GM18858 (cell line): ENCODE measurements around the gene RSPH10B2.
"Not testable (repeated sequence)": the region's sequence is repeated elsewhere in the genome, so short reads cannot be mapped to it uniquely, and the experiment has no call there.

ENCODE experiments used
- ATAC-seq: cut with Tn5 transposase; IDR thresholded peaks from one replicate; pipeline ENCODE4 v1.9.1; 2021; ENCODE audit not compliant: unreplicated experiment

The RSPH10B2 gene

DNA sequence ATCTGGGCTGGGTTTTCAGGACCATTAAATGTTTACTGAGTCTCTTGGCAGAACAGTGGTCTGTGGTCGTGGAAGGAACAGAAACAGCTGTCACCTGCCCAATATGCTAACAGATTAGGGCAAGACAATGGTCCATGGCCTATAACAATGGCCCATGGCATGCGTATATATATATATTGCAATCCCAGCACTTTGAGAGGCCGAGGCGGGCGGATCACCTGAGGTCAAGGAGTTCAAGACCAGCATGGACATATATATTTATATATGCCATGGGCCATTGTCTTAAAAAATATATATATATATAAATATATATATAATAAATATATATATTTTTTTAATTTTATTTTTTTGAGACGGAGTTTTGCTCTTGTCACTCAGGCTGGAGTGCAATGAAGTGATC, 27.7 kb downstream of the RSPH10B2 start:
- ATAC-seq = not testable (repeated sequence)

DNA sequence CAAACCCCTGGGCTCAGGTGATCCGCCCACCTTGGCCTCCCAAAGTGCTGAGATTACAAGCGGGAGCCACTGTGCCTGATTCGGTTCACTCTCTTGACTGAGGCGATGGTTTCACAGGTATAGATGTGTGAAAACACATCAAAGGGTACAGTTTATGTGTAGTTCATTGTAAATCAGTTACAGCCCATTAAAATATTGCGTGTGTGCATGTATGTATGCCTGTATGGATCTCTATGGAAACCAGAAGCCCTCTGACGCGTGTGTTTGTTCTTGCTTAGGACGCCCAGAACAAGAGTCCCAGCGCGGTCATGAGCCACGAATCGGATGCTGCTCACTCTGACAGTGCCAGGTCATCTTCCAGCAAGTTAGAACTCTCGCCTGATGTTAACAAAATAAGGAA, 35.5 kb downstream of the RSPH10B2 start:
- not testable (repeated sequence) for ATAC-seq

DNA sequence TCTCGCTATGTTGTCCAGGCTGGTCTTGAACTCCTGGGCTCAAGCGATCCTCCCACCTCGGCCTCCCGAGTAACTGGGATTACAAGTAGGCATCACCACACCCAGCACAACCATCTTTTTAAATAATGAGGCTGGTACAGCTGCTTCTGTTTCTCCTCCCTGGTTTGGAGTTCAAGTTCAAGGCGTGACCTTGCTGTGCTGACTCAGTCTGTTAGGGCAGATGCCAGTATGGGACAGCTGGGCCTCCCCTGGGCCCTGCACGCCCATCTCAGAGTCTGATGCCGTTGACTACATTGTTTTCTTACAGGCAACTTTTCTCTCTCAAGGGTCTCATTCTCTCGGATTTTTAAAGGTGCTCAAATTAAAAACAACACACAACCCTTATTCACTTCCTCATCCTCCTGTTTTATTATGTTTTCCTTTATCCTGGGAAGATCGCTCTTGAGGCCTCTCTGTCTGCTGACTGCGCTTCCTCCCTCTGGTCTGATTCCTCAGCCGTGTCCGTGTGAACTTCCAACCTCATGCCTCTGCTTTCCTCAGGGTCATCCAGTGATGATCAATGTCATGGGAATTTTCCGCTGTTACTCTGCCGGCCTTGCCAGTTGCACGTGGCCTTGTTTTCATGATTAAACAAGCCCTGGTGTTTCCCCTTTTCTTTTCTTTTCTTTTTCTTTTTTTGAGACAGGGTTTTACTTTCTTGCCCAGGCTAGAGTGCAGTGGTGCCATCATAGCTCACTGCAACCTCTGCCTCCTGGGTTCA, 38.4 kb downstream of the RSPH10B2 start:
- ATAC-seq = not testable (repeated sequence)

DNA sequence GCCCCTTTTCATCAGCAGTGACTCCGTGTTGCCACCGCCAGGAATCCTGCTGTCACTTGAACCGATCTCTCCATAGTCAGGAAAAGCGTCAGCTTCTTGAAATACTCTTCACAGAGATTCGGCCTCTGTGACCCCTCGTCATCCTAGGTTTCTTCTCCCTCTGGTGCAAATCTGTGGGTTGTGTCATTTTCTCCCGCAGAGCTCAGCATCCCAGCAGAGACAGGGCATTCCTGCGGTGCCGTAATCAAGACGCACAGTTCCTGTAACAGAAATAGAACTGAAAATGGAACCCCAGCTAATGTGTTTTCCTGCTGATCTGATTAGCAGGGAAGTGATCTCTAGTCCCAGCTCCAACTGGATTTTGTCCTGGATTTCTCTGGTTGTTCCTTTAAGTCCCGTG, 40.4 kb downstream of the RSPH10B2 start:
- ATAC-seq = not testable (repeated sequence)

DNA sequence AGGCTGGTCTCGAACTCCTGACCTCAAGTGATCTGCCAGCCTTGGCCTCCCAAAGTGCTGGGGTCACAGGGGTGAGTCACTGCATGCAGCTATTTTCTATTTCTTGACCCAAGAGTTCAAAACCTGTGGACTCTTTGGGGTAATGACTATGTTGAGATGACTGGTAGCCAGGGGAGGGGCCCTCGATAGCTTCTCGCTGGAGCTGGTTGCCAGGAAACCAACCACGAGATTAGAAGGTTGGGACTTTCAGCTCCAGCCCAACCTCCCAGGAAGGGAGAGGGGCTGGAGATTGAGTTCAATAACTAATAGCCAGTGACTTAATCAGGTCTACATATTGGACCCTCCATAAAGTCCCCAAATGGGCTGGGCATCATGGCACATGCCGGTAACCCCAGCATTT, 43.3 kb downstream of the RSPH10B2 start:
- not testable (repeated sequence) for ATAC-seq

DNA sequence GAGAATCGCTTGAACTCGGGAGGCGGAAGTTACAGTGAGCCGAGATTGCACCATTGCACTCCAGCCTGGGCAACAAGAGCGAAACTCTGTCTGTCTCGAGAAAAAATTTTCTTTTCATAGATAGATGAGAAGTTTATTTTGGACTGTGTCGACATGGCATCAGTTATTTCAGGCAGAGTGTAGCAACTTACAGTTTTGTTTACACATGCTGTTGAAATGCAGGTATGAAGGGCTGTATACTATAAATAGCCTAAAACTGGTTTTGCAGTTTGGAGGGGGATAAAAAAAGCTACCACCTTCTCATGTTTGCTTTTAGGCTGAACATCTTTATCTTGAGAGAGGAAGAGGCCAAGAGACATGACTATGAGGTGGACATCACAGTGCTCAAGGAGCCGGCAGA, 44.1 kb downstream of the RSPH10B2 start:
- ATAC-seq = not testable (repeated sequence)

DNA sequence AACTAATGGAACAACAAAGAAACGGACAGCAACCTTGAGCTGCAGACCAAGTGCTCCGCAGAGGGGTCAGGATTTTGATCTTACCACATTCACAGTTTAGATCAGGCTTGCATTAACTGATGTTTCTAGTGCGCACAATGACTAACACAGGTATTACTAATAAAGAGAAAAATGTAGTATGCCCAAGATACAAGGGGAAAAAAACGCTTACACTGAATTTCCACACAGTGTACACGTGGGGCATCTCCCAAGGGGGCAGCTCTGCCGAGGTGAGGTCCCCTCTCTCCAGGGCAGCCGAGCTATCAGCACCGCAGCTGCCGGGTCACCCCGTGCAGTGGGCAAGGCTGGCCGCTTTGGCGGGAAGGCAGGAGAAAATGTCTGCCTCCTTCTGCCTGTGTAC, 46.0 kb downstream of the RSPH10B2 start:
- ATAC-seq = not testable (repeated sequence)

DNA sequence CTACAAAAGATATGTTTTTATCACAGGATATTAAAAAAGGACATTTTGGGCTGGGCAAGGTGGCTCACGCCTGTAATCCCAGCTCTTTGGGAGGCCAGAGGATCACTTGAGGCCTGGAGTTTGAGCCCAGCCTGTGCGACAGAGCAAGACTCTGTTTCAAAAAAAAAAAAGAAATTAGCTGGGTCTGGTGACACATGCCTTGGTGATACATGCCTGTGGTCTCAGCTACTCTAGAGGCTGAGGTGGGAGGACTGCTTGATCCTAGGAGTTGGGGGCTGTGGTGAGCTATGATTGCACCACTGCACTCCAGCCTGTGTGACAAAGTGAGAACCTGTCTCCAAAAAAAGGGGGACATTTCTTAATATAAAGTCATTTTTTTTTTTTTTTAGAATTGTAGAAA, 46.4 kb downstream of the RSPH10B2 start:
- ATAC-seq = not testable (repeated sequence)

DNA sequence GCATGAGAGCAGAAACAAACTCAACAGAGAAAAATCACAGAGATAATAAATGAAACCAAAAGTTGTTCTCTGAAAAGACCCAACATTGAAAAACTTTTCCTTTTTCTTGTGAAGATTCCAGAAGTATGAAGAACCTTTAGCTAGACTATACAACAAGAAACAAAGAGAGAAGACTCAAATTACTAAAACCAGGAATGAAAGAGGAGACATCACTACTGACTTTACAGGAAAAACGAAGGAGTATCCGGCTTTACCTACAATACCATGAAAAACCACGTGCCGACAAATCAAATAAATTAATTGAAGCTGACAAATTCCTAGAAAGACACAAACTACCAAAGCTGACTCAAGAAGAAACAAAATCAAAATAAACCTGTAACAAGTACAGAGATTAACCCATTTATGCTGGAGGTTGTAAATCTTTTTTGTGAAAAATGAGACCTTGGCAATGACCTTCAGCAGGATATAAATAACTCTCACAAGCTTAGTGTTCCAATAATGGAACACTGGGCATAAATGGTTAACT, 53.6 kb downstream of the RSPH10B2 start:
- not testable (repeated sequence) for ATAC-seq

DNA sequence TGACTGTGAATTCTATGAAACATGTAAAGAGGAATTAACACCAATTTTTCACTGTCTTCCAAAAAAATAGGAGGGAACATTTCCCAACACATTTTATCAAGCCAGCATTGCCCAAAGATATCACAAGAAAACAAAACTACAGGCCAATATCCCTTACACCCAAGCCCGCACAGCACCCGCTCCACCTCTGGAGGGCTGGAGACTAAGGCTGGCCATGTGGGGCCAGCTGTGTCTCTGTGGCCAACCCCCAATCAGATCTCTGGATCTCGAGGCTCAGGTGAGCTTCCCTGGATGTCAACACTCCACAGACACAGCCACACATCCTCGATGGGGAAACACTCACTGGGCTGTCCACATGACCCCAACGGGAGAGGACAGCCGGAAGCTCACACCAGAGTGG, 54.1 kb downstream of the RSPH10B2 start:
- not testable (repeated sequence) for ATAC-seq

DNA sequence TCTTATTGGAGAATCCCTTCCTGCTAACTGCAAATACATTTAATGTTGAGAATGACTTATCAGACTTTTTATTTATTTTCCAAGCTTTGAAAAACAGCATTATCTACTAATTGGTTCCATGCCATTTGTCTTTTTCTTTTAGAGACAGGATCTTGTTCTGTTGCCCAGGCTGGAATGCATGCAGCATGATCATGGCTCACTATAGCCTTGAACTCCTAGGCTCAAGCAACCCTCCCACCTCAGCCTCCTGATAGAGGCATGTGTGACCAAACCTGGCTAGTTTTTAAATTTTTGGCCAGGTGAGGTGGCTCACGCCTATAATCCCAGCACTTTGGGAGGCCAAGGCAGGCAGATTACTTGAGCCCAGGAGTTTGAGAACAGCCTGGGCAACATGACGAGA, 59.1 kb downstream of the RSPH10B2 start:
- ATAC-seq = not testable (repeated sequence)

DNA sequence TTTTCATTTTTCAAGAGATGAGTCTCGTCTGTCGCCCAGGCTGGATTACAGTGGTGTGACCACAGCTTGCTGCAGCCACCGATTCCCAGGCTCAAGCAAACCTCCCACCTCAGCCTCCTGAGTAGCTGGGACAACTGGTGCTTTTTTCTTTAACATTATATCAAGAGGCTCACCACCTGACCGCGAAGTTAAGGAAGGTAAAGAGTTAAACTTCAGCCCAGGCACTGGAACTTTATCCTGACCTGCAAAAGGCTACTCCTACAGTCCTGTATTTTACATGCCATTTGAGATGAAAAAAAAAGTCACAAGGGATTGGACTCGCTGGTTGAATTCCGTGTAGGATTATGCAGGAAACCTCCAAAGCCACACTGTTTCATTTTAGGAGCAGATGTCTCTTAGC, 61.6 kb downstream of the RSPH10B2 start:
- not testable (repeated sequence) for ATAC-seq

DNA sequence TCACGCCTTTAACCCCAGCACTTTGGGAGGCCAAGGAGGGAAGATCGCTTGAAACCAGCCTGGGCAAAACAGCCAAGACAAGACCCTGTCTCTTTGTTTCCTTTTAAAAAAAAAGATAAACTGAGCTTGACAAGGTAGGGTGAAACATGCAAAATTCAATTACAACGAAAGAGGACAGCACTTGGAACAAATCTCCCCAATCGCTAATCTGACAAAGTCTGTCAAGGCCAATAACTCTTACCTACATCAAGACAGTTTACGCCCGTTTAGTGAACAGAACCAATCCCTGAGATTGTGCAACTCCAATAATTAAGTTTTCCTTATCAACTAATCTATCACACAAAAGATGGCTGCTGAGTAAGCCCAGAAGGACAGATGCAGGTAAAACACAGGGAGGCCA, 67.7 kb downstream of the RSPH10B2 start:
- ATAC-seq = not testable (repeated sequence)

DNA sequence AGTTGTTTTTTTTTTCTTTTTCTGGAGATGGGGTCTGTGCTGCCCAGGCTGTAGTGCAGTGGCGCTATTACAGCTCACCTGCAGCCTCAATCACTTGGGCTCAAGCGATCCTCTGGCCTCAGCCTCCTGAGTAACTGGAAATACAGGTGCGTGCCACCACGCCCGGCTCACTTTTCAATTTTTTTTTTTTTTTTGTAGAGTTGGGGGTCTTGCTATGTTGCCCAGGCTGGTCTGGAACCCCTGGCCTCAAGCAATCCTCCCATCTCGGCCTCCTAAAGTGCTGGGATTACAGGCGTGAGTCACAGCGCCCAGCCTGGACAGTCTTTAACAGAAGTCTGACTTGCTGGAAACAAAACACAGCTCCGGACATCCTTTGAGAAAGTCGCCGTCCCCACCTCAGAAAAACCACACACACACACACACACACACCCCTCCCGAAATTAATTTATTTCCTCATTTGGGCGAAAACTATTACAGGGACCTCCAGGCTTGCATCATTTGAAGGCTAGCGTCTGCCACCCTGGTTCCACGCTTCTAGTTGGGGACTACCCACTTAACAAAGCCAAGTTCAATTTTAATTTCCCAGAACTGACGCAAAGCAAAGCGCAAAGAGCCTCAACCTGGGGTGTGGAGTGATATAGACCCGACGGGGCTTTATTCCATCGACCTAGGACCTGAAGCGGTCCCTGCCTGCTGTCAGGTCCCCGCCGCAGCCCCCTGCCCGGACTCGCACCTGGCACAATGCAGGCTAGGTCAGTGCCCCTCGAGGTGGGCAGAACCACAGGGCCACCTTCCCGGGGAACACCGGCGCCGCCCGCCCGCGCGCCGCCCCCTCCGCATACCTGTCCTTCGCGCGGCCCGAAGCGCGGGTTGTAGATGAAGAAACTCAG, 71.6 kb downstream of the RSPH10B2 start:
- ATAC-seq = peak; percentile 33

DNA sequence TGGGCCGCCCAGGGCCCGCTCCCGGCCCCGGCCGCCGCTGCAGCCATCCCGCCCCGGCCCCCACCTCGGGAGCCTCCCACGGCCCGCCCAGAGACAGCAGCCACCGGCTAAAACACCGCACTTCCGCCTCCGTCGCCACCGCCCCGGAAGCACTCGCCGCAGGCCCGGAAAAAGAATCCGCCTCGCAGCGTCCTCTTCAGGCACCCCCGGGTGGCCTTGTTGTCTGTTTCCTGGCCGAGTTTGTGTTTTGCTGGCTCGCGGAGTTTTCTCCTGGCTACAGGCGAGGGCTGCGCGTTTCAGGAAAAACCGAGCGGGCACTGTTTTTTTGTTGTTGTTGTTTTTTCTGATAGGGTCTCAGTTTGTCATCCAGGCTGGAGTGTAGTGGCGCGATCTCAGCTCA, 72.2 kb downstream of the RSPH10B2 start, which contains the start of gene CCZ1B:
Gene CCZ1B (minus strand): TSS at position 125 of the 400 bp plus-strand sequence. CDS start 78 bp downstream, at position 47.
- peak; percentile 99 for ATAC-seq

DNA sequence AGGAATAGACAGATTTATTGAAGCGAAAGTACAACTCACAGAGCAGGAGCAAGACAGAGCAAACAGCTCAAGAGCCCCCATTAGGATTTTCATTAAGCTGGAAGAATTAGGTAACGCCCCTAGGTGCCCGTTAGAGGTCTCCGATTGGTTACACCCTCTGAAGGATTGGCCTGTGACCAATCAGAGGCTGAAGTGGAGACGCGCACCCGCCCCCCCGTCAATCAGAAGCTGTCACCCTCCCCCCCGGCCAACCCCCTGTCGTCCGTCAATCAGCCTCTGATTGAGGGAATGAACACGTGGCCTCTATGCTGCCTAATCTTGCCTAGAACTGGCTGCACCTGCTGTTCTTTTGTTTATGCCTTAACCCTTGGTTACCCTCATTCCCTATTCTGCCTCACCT, 73.3 kb downstream of the RSPH10B2 start:
- ATAC-seq = not testable (repeated sequence)

DNA sequence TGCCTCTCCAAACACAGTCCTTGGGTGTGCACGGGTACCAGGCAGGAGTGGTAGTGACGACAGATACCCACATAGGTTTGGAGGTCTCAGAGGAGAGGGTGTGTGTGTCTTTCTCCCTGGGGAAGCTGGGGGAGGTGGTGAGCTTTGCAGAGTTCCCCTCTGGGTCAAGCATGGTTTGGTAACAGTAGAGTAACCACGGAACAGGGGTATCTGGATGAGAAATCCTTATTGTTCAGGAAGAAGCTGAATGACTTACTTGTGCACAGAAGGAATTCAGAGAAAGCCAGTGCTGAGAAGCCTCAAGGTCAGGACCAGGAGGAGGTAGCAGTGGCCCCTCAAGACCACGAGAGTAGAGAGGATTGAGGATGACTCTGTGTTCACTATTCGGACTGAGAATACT, 75.7 kb downstream of the RSPH10B2 start:
- not testable (repeated sequence) for ATAC-seq

DNA sequence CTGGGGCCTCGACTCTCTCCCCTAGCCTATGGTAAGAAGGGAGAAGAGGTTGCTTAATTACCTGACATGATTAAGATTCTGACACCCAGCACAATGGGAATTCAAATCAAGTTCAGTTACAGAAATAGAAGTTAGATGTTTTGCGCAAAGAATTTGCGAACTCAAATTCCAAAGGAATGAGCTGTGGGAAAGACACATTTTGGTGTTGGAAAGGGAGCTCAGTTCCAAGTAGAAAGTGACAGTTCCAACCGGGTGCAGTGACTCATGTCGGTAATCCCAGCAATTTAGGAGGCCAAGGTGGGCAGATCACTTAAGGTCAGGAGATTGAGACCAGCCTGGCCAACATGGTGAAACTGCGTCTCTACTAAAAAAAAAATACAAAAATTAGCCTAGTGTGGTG, 76.1 kb downstream of the RSPH10B2 start:
- ATAC-seq = not testable (repeated sequence)

DNA sequence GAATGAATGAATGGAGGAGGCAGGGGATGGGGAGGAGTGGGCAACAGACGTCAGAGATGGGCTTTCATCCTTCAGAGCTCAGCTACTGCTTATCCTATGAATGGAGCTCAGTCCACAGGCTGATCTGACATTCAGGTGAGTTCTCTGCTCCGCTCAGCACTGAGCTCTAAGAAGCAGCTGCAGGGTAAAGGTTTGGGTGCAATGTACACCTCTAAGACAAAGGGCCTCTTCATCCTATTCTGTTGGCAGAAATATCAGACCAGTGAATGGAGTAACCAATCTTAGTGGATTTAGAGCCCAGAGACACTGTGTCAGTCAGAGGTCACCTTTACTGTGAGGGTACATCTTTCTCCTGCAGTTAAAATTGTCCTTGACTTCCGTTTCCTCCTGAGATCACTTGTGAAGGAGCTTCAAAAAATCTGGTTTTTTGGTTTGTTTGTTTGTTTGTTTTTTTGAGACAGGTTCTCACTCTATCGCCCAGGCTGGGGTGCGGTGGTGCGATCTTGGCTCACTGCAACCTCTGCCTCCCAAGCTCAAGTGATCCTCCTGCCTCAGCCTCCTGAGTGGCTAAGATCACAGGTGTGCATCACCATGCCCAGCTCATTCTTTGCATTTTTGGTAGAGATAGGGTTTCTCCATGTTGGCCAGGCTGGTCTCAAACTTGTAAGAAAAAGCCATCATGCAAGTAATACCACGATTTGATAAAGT, 77.3 kb downstream of the RSPH10B2 start:
- ATAC-seq = no peak

DNA sequence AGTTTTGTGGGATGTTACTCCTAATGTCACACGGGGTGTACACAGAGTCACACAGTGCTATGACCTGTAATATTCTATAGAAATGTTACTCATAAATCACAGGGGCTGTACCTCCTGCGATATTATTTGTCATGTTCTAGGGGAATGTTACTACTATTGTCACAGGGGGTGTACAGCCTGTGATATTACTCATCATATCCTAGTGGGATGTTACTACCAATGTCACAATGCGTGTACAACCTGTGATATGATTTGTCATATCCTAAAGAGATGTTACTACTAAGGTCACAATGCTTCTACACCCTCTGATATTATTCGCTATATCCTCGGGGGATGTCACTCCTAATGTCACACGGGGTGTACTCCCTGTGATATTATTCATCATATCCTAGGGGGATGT, 79.7 kb downstream of the RSPH10B2 start:
- no peak for ATAC-seq

DNA sequence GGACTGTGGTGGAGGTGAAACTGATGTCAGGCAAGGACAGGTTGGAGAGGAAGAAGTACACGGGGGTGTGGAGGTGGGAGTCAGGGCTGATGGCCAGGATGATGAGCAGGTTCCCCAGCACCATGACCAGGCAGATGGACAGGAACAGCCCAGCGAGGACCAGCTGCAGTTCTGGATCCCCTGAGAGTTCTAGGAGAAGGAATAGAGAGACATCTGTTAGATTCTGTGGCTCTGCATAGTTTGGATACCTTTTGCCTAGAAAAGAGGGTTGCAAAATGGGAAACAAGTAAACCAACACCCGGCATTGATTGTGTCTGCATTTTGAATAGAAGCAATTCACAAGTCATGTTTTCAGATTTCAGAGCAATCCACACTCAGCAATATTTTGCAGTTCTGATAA, 81.6 kb downstream of the RSPH10B2 start:
- not testable (repeated sequence) for ATAC-seq
